GM11168 (cell line): Measurements from ENCODE around the gene SLC11A1.

Source experiments
- in situ Hi-C: fragments of 300-500 bp; cut with MboI; formaldehyde crosslinking; loops from one replicate; pipeline ENCODE4 v1.12.0; 2022; ENCODE audit warnings: low sequenced_read_pairs; ENCODE audit not compliant: unreplicated experiment

The SLC11A1 gene

DNA sequence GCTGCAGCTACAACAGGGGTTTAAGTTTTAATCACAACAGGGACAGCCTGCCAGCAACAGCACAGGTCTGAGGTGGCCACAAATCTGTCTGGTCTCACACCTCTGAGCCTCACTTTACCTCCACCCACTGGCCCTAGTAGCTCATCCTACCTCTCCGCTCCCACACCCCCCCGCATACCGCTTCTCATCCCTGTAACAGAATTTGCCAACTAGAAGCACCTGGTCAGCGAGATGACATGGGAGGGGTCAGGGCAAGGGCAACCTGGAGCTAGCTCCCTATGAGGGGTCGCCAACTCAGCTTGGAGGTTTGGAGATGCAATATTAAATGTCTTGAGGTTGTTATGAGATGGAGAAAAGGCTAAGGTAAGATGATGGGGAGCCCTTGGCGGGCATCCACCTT is 17.9 kb upstream of the SLC11A1 start:
- in situ Hi-C loops, result no loop called here

- in situ Hi-C loops, result no loop called here
Measured at GRCh38 chr2:218366621-218367414, 15.3 kb upstream of the SLC11A1 start.

DNA sequence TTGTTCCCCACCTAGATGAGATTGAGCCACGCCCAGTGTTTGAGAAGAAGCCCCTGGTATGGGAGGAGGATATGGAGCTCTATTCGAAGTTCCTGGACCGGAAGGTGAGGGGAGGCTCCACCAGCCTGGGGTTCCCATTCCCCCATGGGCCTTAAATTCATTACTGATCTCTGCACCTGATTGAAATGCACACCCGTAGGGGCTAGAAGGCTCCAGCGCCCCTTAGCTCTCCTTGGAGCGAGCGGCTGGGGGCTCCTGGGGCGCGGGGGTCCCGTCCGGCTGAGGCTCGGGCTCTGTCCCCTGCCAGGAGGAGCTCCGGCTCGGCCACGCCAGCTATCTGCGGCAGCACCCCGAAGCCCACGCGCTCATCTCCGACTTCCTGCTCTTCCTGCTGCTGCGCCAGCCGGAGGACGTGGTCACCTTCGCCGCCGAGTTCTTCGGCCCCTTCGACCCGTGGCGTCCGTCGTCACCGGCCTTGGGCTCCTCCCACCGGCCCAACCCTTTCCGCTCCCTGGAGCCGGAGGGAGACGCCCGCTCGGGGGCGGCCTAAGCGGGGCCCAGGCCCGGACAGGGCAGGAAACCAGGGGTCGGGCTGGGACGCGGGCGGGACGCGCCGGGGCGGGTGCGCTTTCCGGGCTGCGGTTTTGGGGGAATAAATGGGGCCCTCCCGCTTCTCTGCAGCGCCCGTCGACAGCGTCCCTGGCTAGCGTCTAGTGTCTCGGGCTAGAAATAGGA is 14.5 kb upstream of the SLC11A1 start:
- in situ Hi-C loops, result no loop called here

DNA sequence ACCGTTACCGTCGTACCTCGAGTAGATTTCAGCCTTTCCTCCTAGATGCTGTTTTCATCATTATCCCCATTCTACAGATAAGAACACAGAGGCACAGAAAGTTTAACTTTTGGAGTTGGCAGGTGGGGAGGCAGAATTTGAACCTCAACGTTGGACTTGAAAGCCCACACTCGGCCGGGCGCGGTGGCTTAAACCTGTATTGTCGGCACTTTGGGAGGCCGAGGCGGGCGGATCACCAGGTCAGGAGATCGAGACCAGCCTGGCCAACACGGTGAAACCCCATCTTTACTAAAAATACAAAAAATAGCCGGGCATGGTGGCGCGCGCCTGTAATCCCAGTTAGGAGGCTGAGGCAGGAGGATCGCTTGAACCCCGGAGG is 13.9 kb upstream of the SLC11A1 start:
- in situ Hi-C loops, result no loop called here

- in situ Hi-C loops, result no loop called here
Measured at GRCh38 chr2:218368621-218369153, 13.4 kb upstream of the SLC11A1 start.

DNA sequence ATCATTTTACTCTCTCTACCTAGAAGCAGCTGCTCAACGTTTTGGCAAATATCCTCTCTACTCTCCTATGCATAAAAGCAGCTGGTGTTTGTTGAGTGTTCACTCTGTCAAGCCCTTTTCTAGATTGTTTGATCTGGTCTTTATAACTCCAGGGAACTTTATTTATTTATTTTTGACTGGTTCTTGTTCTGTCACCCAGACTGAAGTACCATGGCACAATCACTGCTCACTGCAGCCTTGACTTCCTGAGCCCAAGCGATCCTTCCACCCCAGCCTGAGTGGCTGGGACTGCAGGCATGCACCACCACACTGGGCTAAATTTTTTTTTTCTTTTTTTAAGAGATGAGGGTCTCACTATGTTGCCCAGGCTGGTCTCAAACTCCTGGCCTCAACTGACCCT is 12.7 kb upstream of the SLC11A1 start:
- in situ Hi-C loops, result no loop called here

DNA sequence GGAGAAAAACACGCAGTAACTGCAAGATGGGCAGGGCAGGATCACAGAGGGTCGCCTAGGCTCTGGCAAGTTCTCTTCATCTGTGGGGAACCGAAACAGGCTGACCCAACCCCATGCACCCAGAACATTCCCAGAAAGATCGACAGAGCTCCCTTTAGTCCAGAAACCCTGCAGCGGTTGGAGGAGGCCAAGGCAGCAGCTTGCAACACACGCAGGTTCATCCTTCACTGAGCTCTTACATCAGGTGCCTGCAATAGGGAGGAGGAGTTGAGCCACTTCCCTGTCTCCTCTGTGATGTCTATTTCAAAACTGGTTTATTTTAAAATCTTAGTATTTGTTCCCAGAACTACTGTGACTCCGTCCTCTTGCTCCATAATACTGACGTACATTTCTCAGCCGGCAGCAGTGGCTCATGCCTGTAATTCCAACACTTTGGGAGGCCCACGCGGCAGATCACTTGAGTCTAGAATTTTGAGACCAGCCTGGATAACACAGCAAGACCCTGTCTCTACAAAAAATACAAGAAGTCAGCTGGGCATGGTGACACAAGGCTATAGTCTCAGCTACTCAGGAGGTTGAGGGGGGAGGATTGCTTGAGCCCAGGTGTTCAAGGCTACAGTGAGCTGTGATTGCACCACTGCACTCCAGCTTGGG is 11.5 kb upstream of the SLC11A1 start:
- in situ Hi-C loops, result no loop called here

- in situ Hi-C loops, result no loop called here
Measured at GRCh38 chr2:218371983-218372350, 10.1 kb upstream of the SLC11A1 start.

DNA sequence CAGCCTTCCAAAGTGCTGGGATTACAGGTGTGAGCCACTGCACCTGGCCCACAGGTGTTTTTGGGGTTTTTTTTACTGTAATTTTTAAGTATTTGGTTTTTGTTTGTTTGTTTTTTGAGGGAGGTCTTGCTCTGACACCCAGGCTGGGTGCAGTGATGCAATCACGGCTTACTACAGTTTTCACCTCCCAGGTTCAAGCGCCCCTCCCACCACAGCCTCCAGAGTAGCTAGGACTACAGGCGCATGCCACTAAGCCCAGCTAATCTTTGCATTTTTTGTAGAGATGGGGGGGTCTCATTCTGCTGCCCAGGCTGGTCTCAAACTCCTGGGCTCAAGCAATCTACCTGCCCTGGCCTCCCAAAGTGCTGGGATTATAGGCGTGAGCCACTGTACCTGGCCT is 7.3 kb upstream of the SLC11A1 start:
- in situ Hi-C loops, result no loop called here

DNA sequence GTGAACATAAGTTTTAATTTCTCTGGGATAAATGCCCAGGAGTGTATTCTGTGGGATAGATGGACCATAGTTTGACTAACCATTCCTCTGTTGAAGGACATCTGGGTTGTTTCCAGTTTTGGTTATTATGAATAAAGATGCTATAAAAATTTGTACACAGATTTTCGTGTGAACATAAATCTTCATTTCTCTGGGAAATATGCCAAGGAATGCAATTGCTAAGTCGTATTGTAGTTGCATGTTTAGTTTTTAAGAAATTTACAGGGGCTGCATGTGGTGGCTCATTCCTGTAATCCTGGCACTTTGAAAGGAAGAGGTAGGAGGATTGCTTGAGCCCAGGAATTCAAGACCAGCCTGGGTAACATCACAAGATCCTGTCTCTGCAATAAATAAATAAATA is 6.9 kb upstream of the SLC11A1 start:
- in situ Hi-C loops, result no loop called here

DNA sequence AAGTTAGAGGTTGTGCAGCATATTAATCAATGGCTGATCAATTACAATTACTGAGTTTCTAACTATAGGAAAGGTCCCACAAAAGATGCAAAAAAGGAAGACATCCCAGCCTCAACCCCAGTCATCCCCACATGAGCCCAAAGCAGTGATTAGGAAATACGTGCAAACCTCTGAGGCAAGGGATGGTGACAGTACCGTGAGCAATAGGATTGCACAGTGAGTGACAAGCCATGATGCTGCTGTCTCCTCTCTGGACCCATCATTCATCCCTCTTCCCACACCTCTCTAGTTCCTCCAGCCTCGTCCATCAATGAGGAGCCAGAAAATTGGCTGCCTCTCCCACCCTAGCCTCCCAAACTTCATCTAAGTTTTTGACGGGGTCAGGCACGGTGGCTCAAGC is 4.0 kb upstream of the SLC11A1 start:
- in situ Hi-C loops, result no loop called here

GRCh38 chr2:218382785-218383184 is 712 bp downstream of the SLC11A1 start:
- in situ Hi-C loops, result no loop called here

- in situ Hi-C loops, result no loop called here
Measured at GRCh38 chr2:218383892-218384519, 1.9 kb downstream of the SLC11A1 start.

DNA sequence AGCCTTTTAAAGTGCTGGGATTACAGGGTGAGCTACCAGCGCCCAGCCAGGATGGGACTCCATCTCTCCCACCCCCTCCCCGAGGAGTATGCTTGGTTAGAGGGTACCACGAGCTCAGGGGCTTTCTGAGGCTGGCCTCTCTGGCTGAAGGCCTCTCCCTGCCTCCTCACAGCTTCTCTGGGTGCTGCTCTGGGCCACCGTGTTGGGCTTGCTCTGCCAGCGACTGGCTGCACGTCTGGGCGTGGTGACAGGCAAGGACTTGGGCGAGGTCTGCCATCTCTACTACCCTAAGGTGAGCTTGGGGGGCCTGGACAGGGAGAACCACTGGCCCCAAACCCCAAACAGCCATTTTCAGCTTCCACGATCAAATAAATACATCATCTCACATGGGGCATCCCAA is 2.9 kb downstream of the SLC11A1 start:
- in situ Hi-C loops, result no loop called here

- in situ Hi-C loops, result no loop called here
Measured at GRCh38 chr2:218386505-218387368, 4.7 kb downstream of the SLC11A1 start.

DNA sequence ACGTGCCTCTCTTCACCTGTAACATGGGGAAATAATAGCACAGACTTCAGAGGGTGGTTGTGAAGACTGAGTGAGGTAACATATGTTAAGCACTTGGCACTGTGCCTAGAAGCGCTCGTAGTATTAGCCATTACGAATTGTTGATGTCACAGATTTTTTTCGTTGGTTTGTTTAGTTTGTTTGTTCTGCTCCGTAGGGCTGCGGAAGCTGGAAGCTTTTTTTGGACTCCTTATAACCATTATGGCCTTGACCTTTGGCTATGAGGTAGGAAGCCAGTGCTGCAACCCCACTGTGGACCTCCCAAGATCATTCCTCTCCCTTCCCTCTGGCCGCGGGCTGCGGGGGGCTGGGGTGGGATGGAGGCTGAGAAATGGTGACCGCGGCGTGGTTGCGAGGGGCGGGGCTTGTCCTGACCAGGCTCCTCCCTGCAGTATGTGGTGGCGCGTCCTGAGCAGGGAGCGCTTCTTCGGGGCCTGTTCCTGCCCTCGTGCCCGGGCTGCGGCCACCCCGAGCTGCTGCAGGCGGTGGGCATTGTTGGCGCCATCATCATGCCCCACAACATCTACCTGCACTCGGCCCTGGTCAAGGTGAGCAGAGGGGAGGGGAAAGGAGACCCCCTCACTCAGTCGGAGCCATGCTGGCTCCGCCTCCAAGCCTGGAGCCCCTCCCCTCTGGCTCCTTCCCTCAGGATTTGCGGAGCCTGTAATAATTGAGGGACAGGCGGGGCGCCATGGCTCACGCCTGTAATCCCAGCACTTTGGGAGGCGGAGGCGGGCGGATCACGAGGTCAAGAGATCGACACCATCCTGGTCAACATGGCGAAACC is 5.5 kb downstream of the SLC11A1 start:
- in situ Hi-C loops, result no loop called here

- in situ Hi-C loops, result loop anchor here (10.0 kb wide), 1 partner anchor 85 kb away; no protein-coding TSS in a partner anchor
Measured at GRCh38 chr2:218389333-218390150, 7.5 kb downstream of the SLC11A1 start.

DNA sequence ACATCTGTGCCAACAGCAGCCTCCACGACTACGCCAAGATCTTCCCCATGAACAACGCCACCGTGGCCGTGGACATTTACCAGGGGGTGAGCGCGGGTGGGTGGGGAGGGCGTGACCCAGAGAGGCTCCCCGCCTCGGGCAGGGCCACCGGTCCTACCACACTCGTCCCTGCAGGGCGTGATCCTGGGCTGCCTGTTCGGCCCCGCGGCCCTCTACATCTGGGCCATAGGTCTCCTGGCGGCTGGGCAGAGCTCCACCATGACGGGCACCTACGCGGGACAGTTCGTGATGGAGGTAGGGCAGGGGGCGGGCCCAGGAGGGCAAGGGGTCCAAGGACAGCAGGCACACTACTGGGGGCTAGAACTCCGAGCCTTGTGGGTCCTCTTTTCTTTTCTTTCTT is 9.1 kb downstream of the SLC11A1 start:
- in situ Hi-C loops, result loop anchor here (10.0 kb wide), 1 partner anchor 86 kb away; no protein-coding TSS in a partner anchor
